Uterus (tissue), 2 donors: ENCODE measurements around the gene ACAP2.

Experiments
- CTCF ChIP-seq, 4 experiments: fragments of 200-600 bp in 2 of 4; fragments of 450-650 bp in 2 of 4; sonication (generic) in 2 of 4; IDR thresholded peaks; one replicate each; pipeline ENCODE4 v1.5.1; 2016 to 2019; ENCODE audit warnings: antibody characterized with exemption in 4 of 4, mild to moderate bottlenecking in 2 of 4, moderate library complexity in 1 of 4
- POLR2A ChIP-seq, 2 donors: fragments of 450-650 bp; IDR thresholded peaks; one replicate each; pipeline ENCODE4 v1.6.1; 2016; ENCODE audit warnings: antibody characterized with exemption in 2 of 2, mild to moderate bottlenecking in 1 of 2, moderate library complexity in 1 of 2

- TF ChIP-seq POLR2A (IDR thresholded peaks at IDR 0.05): no peak
- no peak for TF ChIP-seq CTCF (IDR thresholded peaks at IDR 0.05)
Observed at GRCh38 chr3:195251336-195252065, 191.3 kb downstream of the ACAP2 start.
